ENCODE measurements around the gene CLEC9A. TPM values are rescaled to one million over a fixed set of nuclear protein-coding genes. Genes with fewer than 3 reads are reported as not detected.
"Not testable (repeated sequence)": the region's sequence is repeated elsewhere in the genome, so short reads cannot be mapped to it uniquely, and the experiment has no call there.

The CLEC9A gene
- not detected for total RNA-seq
- long read RNA-seq: 0 reads

DNA sequence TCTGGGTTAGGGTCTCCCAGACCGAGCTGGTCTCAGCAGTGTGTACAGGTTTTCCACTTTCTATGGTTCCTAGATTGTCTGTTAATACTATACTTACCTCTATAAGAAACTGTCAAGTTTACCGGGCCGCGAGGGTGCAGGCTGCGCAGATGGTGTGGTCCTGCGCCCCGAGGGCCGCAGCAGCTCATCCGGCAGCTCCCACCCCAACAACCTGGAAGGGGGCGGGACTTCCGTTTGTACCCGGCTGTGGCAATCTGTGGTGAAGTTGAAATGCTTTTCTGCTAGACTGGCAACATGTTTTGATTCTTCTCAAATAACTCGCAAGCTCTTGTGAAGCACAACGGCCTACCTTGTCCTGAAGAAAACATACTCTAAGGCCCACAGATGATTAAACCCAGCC is at the start of gene CLEC9A:
Gene CLEC9A (plus strand): TSS at position 237 of the 400 bp plus-strand sequence. CDS start 22,006 bp downstream, outside the sequence.
- ATAC-seq (no peak), DNase-seq (no peak)
- intact Hi-C loops (cut with micrococcal nuclease): loop anchor here (5.0 kb wide), 1 partner anchor 112 kb away; no protein-coding TSS in a partner anchor

DNA sequence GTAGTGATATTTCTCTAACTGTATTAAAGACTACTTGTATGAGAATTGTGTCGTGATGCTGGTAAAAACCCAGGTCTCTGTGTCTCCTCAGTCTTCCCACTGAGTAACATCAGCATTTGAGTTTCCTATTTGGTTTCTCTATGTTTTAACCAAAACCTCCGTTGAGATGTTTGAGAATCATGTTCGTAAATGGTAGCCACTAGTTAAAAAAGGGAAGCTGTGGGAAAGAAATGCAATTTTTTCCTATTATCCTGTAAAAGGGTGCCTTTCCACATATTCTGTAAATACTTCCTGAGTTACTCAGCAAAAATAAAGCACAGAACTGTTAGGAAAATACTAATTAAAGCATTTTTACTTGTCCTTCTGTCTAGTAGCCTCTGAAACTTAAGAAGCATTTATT is 38.6 kb upstream of the CLEC9A start:
- DNase-seq (no peak), ATAC-seq (no peak)
- intact Hi-C loops (cut with micrococcal nuclease): no loop called here

DNA sequence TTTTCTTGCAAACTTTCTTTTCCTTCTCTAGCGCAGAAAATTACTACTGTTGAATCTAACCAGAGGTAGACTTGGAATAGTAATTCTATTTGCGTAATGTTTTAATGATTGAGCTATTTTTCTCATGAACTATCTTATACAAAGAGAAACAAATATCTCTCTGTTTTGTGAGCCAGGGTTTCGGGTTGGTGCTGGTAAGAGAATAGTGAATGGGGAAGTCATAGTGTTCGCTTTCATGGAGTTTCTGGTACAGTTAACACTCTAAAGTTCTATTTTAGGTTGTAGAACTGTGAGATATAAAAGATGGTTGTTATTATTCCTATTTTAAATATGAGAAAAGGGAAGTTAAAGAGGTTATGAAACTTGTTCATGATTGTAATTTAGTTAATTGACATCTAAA is 38.2 kb upstream of the CLEC9A start:
- ATAC-seq (no peak), DNase-seq (no peak)
- intact Hi-C loops (cut with micrococcal nuclease): no loop called here

DNA sequence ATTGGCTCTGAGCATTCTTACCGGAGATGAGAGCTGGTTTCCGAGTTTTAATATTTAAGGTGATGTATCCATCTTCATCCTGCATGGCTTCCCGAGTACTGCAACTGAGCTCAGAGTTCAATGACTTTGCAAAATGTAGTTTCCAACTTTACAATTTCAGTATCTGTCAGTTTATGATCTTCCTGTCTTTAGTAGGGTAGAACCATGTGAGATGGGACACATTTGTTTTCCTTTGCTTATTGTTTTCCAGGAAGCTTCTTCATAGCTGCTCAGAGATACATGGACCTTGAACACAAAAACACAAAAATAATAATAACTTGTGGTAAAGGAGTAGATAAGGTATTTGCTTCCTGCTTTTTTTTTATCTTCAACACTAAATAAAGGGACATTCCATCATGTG is 31.5 kb upstream of the CLEC9A start, which contains the start of gene CLEC1B:
Gene CLEC1B (minus strand): TSS at position 106 of the 400 bp plus-strand sequence. CDS start 21 bp downstream, at position 85.
- intact Hi-C loops (cut with micrococcal nuclease): no loop called here
- ATAC-seq: no peak
- DNase-seq: no peak

DNA sequence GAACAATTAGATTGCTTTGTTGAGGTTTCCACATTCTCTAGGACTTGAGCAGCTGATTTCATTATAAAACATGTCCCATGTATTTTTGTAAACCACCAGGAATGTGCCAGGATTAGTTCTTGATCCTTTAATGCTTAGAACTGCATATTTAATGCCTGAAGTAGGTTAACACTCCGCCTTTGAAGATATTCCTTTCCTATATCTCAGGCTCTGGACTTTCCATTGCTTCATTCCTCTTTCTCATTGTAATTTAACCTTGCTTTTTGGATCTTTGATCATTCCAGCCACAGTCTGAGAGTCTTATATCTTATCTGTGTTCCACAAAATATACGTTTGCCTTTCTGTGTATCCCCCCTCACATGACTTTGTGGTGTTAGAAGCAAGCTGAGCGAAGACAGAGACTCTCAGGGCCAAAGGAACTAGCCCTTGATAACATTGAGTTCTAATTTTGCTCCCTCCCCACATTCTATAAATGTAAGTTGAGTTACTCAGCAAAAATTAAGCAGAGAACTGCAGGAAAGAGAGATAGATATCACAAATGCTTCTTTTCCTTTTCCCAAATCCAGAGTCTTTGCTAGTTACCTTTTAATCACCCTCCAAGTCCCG is 29.2 kb upstream of the CLEC9A start:
- DNase-seq (no peak), ATAC-seq (no peak)
- intact Hi-C loops (cut with micrococcal nuclease): no loop called here

DNA sequence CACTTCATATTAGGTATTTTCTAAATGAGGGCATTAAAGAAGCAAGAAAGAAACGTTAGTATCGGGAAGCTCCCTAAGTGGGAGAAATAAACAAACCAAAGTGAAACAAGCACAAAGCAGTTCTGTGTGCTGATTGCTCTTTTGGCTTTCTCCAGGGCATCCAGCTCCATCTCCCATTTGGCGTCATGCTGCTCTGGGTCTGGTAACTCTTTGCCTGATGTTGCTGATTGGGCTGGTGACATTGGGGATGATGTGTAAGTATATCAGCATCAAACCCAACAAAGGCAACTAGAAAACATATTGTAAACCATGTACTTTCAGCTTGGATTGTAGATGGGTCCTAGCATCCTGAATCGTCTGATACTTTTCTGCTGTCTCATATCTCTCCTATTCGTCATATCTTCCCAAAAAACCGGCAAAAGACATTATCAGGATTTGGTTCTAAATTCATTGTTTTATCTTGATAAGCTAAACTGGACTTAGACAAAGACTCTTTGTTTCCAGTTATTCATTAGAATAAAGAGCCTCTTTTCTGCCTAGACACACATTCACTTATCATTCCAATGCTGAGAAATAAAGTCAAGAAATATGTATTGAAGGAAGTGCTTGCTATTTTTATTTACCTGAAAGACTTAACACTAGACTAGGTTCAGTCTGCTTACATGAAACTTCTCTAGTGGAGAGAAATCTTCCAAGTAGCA is 17.7 kb upstream of the CLEC9A start:
- intact Hi-C loops (cut with micrococcal nuclease): no loop called here
- DNase-seq: no peak
- ATAC-seq: no peak

DNA sequence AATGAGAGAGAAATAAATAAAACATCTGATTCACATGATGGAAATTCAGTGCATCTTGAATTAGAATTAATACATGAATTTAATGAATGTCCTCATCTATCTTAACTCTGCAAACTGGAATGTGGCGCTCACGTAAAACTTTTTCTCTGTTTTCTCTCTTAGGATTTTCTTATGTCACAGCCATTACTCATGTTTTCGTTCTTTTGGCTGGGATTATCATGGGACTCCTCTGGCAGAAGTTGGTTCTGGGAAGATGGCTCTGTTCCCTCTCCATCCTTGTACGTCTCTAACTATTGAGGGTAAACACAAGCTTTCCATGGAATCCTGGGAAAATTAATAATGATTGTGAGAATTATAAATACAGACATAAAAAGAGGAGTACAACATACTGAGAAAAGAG is 15.0 kb upstream of the CLEC9A start:
- intact Hi-C loops (cut with micrococcal nuclease): no loop called here
- DNase-seq: no peak
- ATAC-seq: no peak

DNA sequence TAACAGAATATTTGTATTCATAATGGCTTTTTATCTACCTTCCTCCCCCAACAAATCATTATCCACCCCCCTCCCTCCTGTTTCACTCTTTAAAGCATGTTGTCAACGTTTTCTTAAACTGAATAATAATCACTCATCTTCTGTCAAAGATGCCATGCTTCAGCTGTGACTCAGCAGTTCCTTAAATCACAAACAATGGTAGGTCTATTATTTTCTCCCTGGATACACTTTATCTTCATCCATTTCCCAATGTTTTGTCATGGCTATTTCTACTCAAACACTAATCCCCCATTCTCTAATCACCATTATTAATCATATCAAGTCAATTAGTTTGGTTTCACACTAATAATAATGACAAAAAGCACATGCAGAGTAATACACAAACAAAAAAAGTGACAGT is 13.6 kb upstream of the CLEC9A start:
- intact Hi-C loops (cut with micrococcal nuclease): no loop called here
- DNase-seq: no peak
- no peak for ATAC-seq

DNA sequence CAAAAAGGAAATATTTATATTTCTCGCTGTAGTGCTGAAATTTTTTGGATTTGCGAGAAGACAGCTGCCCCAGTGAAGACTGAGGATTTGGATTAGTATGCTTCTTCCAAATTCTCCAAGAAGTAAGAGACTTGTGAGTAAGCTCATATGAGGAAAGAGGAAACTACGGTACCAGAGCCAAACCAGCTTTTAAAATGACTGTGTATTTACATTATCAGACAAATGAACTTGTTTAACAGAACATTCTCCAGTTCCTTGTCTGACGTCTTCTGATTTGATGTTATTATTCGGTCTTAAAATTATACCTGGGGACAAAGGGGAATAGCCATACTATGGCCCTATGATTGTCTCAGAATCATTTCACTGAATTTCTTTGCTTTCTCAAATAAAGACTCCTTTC is 12.1 kb upstream of the CLEC9A start:
- ATAC-seq: no peak
- DNase-seq: no peak
- intact Hi-C loops (cut with micrococcal nuclease): no loop called here

DNA sequence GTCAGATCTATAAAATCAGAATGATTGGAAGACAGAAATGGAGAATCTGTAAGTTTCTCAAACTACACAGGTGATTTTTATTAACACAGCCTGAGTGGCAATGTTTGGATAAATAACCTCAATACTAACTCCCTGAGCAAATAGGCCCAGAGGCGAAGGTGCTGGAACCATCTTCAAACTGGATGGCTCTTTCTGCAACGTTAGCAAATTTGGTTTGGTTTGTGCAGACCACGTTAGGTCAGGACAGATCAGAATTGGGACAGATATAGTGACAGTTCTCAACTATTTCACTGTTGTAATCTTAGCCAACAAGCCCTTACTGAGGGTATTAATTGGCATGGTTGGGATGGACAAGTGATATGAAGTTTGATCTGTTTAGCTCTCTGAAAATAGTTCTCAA is 9.1 kb upstream of the CLEC9A start:
- intact Hi-C loops (cut with micrococcal nuclease): no loop called here
- ATAC-seq (no peak), DNase-seq (no peak)

DNA sequence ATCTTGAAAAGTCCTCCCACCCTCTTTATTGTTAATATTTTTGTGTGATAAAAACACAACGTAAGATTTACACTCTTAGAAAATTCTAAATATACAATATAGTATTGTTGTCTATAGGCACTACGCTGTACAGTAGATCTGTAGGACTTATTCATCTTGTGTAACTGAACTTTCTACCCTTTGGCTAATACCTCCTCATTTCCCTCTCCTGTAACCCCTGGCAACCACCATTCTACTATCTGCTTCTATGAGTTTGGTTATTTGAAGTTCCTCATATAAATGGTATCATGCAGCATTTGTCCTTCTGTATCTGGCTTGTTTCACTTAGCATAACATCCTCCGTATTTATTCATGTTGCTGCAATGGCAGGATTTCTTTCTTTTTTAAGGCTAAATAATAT is 5.2 kb upstream of the CLEC9A start:
- ATAC-seq (no peak), DNase-seq (no peak)
- intact Hi-C loops (cut with micrococcal nuclease): no loop called here

DNA sequence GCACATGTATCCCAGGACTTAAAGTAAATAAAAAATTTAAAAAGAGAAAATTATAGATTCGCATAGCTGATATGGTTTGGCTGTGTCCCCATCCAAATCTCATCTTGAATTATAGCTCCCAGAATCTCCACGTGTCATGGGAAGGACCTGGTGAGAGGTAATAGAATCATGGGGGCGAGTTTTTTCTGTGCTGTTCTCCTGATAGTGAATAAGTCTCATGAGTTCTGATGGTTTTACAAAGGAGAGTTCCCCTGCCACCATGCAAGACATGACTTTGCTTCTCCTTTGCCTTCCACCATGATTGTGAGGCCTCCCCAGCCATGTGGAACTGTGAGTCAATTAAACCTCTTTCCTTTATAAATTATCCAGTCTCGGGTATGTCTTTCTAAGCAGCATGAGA is 3.8 kb upstream of the CLEC9A start:
- ATAC-seq; DNase-seq; intact Hi-C loops (cut with micrococcal nuclease): not testable (repeated sequence)

DNA sequence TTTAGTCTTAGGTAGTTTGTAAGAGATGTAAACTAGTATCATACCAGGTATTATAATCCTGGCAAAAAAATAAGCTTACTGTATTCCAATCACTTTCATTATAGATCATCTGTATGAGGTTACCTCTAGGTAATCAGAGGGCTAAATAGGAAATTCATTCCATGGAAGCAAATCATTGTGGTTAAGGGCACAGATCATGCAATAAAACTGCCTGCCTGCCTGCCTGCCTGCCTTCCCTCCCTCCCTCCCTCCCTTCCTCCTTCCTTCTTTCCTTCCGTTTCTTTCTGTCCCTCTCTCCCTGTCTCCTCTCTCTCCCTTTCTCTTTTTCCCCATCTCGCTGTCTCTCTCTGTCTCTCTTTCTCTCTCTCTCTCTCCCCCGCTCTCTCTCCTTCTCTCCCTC is 3.2 kb upstream of the CLEC9A start:
- intact Hi-C loops (cut with micrococcal nuclease): no loop called here
- DNase-seq (no peak), ATAC-seq (no peak)

DNA sequence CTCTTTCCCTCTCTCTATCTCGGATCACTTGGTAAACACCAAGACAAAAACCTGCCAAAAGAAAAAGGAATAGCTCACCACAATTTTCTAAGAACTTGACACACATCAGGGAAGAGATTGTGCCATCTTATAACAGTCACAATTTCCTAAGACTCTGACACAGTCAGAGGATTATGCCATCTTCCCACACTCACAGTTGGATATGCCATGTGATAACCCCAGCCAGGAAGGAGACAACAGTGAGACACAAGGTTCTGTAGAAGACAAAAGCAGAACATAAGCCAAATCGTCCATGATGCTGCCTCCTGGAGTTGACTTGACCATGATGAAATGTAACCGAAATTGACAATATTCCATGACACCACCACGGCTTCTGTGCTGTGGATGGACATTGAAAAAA is 2.8 kb upstream of the CLEC9A start:
- no peak for DNase-seq
- no peak for ATAC-seq
- intact Hi-C loops (cut with micrococcal nuclease): no loop called here

DNA sequence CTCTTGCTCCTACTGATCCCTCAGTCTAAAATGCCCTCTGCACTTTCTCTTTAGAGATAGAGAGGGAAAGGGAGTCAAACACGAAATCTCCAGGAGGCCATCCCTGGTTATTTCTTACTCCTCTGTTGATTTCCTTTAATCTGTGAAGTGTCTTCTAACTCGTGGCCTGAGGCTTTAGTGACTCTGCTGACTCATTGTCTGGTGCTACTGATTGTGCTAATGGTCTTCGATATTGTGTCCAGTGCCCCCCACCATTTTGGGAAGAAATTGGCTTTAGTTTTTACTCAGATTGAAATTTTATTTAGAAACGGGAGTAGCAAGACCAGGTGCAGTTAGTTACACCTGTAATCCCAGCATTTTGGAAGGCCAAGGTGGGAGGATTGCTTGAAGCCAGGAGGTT is 839 bp downstream of the CLEC9A start:
- ATAC-seq (no peak), DNase-seq (no peak)
- intact Hi-C loops (cut with micrococcal nuclease): loop anchor here (5.0 kb wide), 1 partner anchor 111 kb away; no protein-coding TSS in a partner anchor

DNA sequence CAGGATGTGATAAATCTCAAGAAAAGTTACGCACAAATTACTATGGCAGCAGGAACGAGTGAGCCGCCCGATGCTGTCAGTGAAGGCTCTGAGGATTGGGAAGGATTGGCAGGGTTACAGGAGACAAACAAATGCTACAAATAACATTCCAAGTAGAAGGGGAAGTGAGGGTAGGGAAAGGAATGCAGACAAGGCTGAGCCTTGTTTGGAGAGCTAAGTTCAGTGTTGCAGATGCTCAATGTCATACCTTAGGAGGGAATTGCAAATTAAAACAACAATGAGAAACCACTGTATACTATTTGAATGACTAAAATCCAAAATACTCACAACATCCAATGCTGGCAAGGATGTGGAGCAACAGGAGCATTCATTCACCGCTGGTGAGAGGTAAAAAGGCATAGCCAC is 1.3 kb downstream of the CLEC9A start:
- intact Hi-C loops (cut with micrococcal nuclease): loop anchor here (5.0 kb wide), 1 partner anchor 111 kb away; no protein-coding TSS in a partner anchor
- ATAC-seq (no peak), DNase-seq (no peak)

DNA sequence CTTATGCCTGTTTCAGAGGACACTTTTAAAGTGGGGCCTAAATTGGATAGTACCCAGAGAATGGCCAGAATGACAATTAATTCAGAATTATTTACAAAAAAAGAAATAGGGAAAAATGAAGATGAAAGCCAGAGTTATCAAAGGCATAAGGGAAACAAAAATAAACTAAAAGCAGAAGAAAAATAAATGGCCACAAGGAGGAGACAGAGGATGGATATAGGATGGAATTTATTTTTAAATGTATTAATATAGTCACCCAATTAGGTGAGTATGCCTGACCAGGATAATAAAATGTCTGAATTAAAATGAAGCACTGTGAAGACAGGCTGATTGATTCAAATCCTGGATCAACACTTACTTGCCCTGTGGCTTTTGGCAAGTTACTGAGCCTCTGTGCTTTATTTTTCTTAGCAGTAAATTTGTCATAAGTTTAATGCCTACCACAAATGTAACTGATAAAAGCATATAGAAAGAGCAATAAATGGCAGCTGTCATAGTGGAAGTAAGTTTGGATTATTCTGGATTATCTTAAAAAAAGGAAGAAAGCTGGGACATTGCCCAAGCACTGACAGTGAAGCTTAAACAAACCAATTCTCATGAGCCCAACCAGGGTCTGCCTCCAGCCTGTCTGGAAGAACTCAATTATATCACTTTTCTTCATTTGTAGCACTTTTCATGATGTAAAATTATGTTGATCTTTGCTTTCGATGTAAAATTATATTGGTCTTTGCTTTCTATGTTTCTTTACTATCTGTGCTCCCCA is 3.5 kb downstream of the CLEC9A start:
- intact Hi-C loops (cut with micrococcal nuclease): loop anchor here (5.0 kb wide), 1 partner anchor 108 kb away; no protein-coding TSS in a partner anchor
- DNase-seq (no peak), ATAC-seq (no peak)

DNA sequence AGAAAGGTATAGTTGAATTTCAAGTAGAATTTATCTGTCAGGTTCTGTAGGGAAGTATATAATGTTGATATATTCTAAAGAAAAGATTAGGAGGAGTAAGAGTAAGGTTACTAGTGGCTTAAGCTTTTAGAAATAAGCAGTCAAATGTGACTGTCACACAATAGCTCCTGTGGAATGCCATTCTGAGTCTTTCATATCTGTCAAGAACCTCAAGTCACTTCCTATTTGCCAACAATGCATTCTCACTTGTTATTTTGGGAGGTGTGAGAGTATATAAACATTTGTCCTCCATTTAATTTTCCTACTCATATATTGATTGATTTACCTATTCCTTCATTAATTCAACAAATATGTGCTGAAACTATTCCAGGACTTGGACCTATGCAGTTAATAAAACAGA is 11.7 kb downstream of the CLEC9A start:
- ATAC-seq (no peak), DNase-seq (no peak)
- intact Hi-C loops (cut with micrococcal nuclease): no loop called here

DNA sequence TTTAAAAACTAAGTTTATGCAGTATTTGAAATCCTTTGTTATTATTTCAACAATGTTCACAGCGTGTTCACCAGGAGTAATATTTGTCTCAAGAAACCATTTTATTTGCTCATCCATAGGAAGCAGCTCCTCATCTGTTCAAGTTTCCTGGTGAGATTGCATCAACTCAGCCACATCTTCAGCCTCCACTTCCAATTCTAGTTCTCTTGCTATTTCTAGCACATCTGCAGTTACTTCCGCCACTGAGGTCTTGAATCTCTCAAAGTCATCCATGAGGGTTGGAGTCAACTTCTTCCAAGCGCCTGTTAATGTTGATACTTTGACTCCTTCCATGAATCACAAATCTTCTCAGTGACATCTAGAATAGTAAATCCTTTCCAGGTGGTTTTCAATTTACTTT is 18.0 kb downstream of the CLEC9A start:
- DNase-seq (no peak), ATAC-seq (no peak)
- intact Hi-C loops (cut with micrococcal nuclease): no loop called here
